GM19452 (cell line): ENCODE data around the gene STX17.
"Not testable (repeated sequence)": the region's sequence is repeated elsewhere in the genome, so short reads cannot be mapped to it uniquely, and the experiment has no call there.

Source experiments
- ATAC-seq: cut with Tn5 transposase; IDR thresholded peaks from one replicate; pipeline ENCODE4 v1.9.1; 2021; ENCODE audit not compliant: unreplicated experiment

The STX17 gene

GRCh38 chr9:99966716-99967115, 60.3 kb downstream of the STX17 start:
- ATAC-seq, result no peak

DNA sequence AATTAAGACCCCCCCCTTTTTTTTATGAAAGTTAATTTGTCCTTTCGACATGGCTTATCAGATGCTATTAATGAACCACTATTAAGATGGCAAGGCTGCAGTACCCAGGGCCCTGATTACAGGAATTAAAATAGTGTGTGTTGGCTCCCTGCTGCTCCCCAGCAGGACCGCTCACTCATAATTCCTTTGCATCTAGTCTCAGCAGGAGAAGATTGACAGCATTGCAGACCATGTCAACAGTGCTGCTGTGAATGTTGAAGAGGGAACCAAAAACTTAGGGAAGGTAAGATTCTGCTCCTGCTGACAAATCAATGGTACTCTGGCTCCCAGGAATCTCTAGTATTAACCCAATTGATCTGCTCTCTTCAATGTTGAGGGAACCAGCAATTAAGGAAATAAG, 61.0 kb downstream of the STX17 start:
- ATAC-seq, result no peak

DNA sequence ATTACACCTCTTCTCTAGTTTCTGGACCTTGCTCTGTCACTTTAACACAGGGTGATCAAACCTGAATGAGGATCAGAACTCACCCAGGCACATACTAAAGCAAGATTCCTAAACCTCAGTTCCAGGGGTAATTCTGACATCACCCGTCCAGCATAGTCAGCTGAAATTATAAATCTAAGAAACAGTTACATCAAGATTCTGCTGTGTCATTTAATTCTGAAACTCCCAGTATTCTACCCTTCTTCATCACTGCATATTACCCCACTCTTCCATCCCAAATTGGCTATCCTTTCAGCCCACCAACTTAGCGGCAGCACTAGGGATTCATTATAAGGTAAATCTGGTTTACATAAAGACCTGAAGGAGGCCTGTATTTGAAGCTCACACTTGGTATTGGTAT, 64.0 kb downstream of the STX17 start:
- ATAC-seq, result no peak

- no peak for ATAC-seq
Observed at GRCh38 chr9:99971410-99971809, 65.0 kb downstream of the STX17 start.

GRCh38 chr9:99973455-99973854, 67.0 kb downstream of the STX17 start:
- no peak for ATAC-seq

DNA sequence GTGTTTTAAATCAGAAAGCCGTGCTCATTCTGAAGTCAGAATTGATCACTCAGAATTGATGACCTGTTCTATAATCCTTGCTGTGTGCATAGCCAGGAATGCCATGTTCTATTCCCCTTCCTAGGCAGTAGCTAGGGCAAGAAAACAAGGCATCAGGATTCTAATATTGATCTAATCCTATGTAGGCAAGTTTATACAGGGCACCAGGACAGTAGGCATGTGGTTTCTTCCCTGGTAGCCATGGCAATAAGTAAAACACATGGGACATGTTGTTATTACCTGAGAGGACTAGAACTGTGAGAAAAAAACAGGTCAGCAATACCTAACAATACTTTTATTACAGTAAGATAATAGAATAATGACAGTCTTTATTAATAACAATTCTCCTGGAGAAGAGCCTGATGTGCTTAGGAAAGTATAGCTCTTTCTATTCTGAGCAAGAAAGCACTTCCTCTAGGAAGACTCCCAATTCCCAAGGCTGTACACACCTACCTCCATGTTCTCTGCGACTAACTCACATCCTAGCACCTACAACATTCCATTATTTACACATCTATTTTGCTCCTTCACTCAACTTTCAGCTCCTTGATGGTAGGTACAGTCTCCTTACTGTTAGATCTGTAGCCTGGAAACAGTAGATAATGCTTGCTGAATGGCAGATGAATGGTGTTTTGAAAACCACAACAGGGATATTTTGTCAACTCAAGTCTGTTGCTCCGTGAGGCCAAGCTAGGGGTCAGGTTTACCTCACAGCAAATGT, 70.8 kb downstream of the STX17 start:
- ATAC-seq, result no peak

DNA sequence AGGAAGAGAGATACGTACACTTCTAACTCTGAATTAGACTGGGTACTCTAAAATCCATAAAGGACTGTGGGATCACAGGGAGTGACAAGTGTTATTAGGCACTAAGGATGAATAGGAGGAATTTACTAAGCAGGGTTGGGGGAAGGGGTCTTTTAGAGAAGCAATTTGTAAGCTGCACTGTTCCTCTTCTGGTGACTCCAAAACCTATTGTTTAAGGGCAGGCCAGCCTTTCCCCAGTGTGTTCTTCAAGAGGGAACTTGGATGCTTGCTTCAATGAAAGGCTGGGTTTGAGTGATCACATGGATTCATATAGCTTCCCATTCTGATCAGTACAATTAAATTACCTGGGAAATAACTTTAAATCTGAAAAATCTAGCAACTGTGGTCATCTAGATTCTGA, 71.8 kb downstream of the STX17 start:
- ATAC-seq, result no peak

DNA sequence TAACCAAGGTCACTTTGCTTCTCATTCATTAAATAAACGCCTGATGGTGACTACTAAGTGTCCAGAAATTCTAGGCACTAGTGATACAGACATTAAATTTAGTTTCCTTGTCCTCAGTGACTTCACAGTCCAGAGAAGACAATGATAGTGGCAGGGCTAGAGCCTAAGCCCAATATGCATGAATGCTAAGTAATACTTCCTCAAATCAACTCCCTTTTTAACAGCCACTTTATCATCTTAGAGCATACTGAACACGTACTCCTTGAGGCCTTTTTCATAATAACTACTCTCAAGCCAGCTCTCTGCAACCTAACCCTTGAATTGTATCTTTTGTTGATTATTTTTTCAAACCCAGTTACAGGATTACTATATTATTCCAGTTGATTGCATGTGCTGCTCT, 74.1 kb downstream of the STX17 start:
- ATAC-seq, result no peak

GRCh38 chr9:99986642-99987041, 80.2 kb downstream of the STX17 start:
- ATAC-seq, result no peak

GRCh38 chr9:99990508-99990907, 84.1 kb downstream of the STX17 start:
- not testable (repeated sequence) for ATAC-seq

DNA sequence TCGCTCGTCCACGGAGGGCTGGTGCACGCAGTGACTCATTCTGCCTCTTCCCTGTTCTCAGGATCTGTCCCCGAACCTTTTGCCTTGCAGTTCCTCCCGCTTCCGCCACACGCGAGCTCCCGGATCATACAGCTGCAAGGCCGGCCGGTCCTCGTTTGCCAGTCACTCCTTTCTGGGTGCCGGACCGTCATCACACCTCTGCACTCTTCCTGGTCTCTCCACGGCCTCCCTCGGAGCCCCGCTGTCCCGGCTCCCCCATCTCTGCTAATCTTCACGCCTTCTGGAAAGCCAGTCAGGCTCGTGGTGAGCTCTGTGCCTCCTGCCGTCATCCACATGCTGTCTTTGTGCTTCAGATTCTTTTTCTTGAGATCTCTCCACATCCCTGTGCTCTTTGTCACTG, 91.8 kb downstream of the STX17 start:
- no peak for ATAC-seq

DNA sequence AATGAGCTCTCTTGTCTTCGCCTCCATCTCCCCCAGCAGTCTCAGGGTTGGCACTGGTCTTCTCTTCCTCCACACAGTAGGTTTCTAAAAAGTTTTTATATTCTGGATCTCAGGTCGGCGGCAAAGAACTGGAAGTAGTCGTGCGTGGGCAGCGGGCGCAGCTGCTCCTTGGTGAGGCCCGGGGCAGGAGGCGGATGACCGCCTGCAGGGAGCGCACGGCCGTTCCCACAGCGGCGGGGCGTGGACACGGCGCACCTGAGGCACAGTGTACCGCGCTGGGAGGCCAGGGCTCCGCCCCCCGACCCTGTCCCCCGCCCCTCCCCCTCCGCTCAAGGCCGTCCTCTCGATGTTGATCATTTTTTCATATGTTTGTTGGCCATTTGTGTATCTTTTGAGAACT, 92.4 kb downstream of the STX17 start:
- ATAC-seq, result no peak

GRCh38 chr9:99999797-100000196, 93.3 kb downstream of the STX17 start:
- ATAC-seq, result no peak

DNA sequence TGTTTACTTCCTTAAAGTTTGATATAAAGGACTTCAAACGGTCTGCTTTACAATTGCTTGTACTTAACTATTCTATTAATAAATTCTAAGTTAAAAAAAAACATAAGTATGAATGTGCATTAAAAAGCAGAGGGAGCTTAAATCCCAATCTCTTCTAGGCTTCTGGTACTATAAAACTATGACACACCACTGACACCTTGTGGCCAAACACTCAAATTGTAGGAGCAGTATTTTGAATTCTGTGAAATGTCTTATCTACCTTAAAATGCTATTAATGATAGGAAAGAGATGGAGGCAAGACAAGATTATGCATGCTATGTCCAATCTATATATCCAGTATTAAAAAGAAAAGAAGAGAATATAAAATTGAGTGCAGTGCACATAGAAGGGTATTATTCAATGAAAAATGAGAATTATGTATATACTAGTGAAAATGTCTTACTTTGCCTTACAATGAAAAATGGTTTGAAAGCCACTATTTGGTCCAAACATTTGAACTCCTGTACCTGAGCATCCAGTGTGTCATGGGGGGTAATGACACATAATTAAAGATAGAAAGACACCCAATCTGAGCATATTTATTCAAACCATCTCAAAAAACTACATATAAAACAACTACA, 104.7 kb downstream of the STX17 start:
- no peak for ATAC-seq

DNA sequence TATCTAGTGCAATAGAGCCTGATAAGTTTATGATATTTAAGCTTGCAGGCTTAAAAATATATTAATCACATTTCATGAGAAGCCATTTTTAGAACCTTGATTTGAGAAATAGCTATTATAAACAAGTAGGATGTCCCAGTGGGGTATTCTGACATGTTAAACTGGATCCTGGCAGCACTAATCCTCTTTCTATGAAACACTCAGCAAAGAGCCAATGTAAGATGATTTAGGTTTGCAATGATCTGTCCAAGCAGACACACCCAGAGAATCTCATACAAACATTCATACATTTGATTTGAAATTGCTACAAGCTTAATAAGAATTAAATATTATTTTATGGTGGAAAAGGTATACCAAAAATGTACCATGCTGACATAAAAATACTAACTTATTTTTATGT, 105.8 kb downstream of the STX17 start:
- ATAC-seq, result no peak

GRCh38 chr9:100013573-100013972, 107.1 kb downstream of the STX17 start:
- ATAC-seq, result no peak

GRCh38 chr9:100014846-100015245, 108.4 kb downstream of the STX17 start:
- ATAC-seq, result no peak

DNA sequence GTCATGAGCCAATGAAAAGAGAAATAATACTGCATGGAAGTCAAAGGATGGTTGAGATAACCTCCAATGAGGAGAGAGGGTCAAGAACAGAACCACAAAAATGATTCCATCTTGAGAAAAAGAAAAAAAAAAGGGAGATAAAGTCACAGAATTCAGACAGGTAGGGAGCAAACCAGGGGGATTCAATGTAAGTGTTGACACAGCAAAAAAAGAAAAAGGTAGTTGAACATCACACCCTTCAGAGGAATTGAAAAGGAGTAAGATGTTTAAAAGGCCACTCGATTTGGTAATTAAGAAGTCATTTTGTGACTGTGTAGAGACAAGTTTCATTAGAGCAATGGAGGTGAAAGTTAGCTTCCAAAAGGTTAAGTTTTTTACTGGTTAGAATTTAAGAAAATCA, 113.1 kb downstream of the STX17 start:
- ATAC-seq, result no peak
